Heart right ventricle (tissue), 16 donors: ENCODE results near the gene ARHGAP29. TPM values are rescaled to one million over a fixed set of nuclear protein-coding genes. Genes with fewer than 3 reads are reported as not detected.
A peak's percentile ranks its signal among the peaks of the same experiment; 100 is the strongest.

Experiments used
- ATAC-seq, 8 donors: fragments of 200-7000 bp; cut with Tn5 transposase; one replicate each; pipeline ENCODE4 v1.9.1; 2020; ENCODE audit warnings: mild to moderate bottlenecking in 8 of 8, moderate library complexity in 8 of 8, moderate number of reproducible peaks in 1 of 8
- DNase-seq, 2 donors: peaks; one replicate each; pipeline ENCODE4 v3.0.0-alpha.2; 2020
- H3K27ac ChIP-seq, 10 donors: fragments of 200-600 bp; sonication (generic) in 2 of 10; one replicate each; pipeline versions ENCODE4 v1.5.0 to v1.8.0; 2020 to 2022; ENCODE audit warnings: mild to moderate bottlenecking in 3 of 10
- H3K27me3 ChIP-seq, 7 donors: fragments of 200-600 bp; one replicate each; pipeline ENCODE4 v1.8.0; 2021 to 2022; ENCODE audit warnings: mild to moderate bottlenecking in 2 of 7
- H3K36me3 ChIP-seq, 9 donors: fragments of 200-600 bp; sonication (generic) in 1 of 9; one replicate each; pipeline versions ENCODE4 v1.5.0 to v1.8.0; 2020 to 2022; ENCODE audit warnings: mild to moderate bottlenecking in 2 of 9
- H3K4me1 ChIP-seq, 9 donors: fragments of 200-600 bp; sonication (generic) in 1 of 9; one replicate each; pipeline versions ENCODE4 v1.5.0 to v1.8.0; 2020 to 2022; ENCODE audit warnings: mild to moderate bottlenecking in 4 of 9
- H3K4me3 ChIP-seq, 10 donors: fragments of 200-600 bp; sonication (generic) in 2 of 10; one replicate each; pipeline versions ENCODE4 v1.5.0 to v1.8.0; 2020 to 2022; ENCODE audit warnings: mild to moderate bottlenecking in 7 of 10, moderate library complexity in 2 of 10
- H3K9me3 ChIP-seq, 11 donors: fragments of 200-600 bp in 10 of 11; sonication (generic) in 2 of 11; one replicate each; pipeline versions ENCODE4 v1.5.0 to v1.8.0; 2013 to 2022; ENCODE audit warnings: mild to moderate bottlenecking in 2 of 11, control low read depth in 1 of 11, moderate library complexity in 1 of 11
- WGBS, 2 donors: extraction: QIAGEN DNeasy Blood & Tissue Kit; methylation state at CpG; one replicate each; pipeline ENCODE4 v1.1.7; 2013; ENCODE audit warnings: inconsistent platforms in 1 of 2; 5-methylcytosine and 5-hydroxymethylcytosine counted together
- intact Hi-C, 10 donors: fragments of 100-400 bp; cut with DNase I; formaldehyde crosslinking; loops; one replicate each; pipeline versions ENCODE4 v1.11.1 to v1.14.2; 2022
- polyA plus RNA-seq, 2 donors: library from polyadenylated mRNA; stranded (reverse); fragments of 200-250 nt; gene quantifications; one replicate each; pipeline ENCODE4 v1.2.3, GENCODE V29; 2013
- total RNA-seq, 10 donors: library from RNA; stranded (reverse); fragmentation: NEBNext Ultra II Directional in 3 of 10; extraction: Animal tissue kit (Norgen Biotek cat#: 25700) in 3 of 10; gene quantifications; one replicate each; pipeline versions ENCODE4 v1.2.1 to v1.2.4, GENCODE V29; 2021 to 2023
- TF ChIP-seq, protein P1 (sequence below), 9 donors: fragments of 200-600 bp; sonication (generic) in 2 of 9; IDR thresholded peaks; one replicate each; pipeline versions ENCODE4 v1.5.0 to v1.8.0; 2021 to 2022; ENCODE audit warnings: antibody characterized with exemption in 9 of 9, mild to moderate bottlenecking in 5 of 9, moderate library complexity in 1 of 9
- donor health status: Arrhythmogenic right ventricular cardiomyopathy.
- donor health status: ischemic (EF 13 %, LVEDD 7.1; RV severe dilation, severe dysfunction).
- donor health status: healthy with polysubstance abuse.
- donor health status: DM: no; HTN: yes; CAD: no.
- donor health status: DM: no; HTN: no; CAD: no.
- donor health status: ischemic (EF 25% LVEDD 6.9; RV normal size, moderate dysfunction).
- donor health status: ischemic (EF 25% LVEDD 5.7; RV mildly dilated, moderate dysfunction).
- donor health status: healthy.
- donor health status: DM: yes; HTN: yes; CAD: no.
- donor health status: Ischemic cardiomyopathy.
- donor health status: ischemic (EF 35%, LVEDD 5.7; RV mildly dilated, moderate dysfunction).
- donor health status: nonischemic (EF 11% LVEDD 7.7; RV severe dilation, severe dysfunction).
- donor health status: DM: yes; HTN: yes; CAD: no.
- donor health status: PGD.
- donor health status: ischemic (EF 29% LVEDD 5.4; RV normal size, mild dysfunction).
- donor health status: nonischemic (EF 23%, LVEDD 6.1; RV moderate dilation, normal function).

ARHGAP29 gene
- total and polyA plus RNA-seq, 12 donors: 8.8 to 34.3 (median 27.7) TPM

DNA sequence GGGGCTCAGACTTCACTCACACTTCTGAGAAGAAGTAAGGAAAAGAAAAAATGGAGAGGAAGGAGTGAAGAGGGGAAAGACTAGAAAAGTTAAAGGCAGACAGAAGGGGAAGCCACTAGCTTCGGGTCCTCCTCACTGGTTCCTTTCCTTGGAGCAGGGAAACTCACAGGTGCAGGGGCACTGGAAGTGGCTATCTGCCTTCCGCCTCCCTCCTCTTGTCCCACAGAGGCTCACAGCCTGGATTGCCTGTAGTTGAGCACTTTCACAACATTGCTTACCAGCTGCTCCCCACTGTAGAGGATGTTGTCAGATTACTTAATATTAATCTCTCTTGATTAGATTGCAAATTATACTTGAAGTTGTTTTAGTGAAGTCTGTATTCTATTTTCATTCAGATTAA lies 94.8 kb downstream of the ARHGAP29 start:
- no peaks in the 10 kb centered on the region for H3K27me3 ChIP-seq
- no peak for DNase-seq
- no peaks in the 10 kb centered on the region for H3K36me3 ChIP-seq
- H3K27ac ChIP-seq: peak overlapping the region in 6 of 10 donors; percentile 0 to 61 (median 41)
- TF ChIP-seq, protein P1, sequence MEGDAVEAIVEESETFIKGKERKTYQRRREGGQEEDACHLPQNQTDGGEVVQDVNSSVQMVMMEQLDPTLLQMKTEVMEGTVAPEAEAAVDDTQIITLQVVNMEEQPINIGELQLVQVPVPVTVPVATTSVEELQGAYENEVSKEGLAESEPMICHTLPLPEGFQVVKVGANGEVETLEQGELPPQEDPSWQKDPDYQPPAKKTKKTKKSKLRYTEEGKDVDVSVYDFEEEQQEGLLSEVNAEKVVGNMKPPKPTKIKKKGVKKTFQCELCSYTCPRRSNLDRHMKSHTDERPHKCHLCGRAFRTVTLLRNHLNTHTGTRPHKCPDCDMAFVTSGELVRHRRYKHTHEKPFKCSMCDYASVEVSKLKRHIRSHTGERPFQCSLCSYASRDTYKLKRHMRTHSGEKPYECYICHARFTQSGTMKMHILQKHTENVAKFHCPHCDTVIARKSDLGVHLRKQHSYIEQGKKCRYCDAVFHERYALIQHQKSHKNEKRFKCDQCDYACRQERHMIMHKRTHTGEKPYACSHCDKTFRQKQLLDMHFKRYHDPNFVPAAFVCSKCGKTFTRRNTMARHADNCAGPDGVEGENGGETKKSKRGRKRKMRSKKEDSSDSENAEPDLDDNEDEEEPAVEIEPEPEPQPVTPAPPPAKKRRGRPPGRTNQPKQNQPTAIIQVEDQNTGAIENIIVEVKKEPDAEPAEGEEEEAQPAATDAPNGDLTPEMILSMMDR (IDR thresholded peaks at IDR 0.05): no peak
- WGBS, 2 donors: 73 to 83% methylated on average over 2 of the region's 2 CpGs
- peaks cover 0 to 18% (median 5%) of the 10 kb centered on the region in 9 donors for H3K4me1 ChIP-seq
- H3K4me3 ChIP-seq: no peak overlapping the region
- no peaks in the 10 kb centered on the region for H3K9me3 ChIP-seq
- ATAC-seq: peak in 7 of 8 donors; percentile 51 to 88 (median 70)
- intact Hi-C loops: loop anchor here in 1 of 10 donors (10.0 kb wide), 1 partner anchor 68 kb away; no protein-coding TSS in a partner anchor

DNA sequence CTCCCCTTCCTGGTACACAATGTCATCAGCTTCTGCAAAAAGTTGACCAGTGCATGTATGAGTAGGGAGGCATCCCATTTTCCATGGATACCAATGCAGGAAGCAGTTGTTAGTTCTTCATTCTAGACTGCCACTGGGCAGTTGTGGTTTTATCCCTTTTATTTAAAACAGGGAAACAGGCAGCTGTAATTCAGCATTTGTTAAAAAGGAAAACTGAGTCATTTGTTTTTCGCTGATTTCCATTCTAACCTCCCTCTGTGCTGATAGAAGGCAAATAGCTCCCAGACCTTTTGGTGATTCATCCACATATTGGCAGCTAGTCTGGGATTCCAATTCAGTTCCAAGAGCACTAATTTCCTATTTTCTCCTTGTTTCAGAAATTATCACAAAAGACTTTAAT lies 95.4 kb downstream of the ARHGAP29 start:
- Histone ChIP-seq H3K4me3 (no peak overlapping the region), H3K27ac (peak overlapping the region in 5 of 10 donors; percentile 0 to 61 (median 43)), H3K9me3 (no peaks in the 10 kb centered on the region), H3K36me3 (no peaks in the 10 kb centered on the region), H3K27me3 (no peaks in the 10 kb centered on the region), H3K4me1 (peaks cover 0 to 15% (median 5%) of the 10 kb centered on the region in 9 donors)
- TF ChIP-seq, protein P1 (IDR thresholded peaks at IDR 0.05): no peak
- ATAC-seq: peak in 6 of 8 donors; percentile 46 to 81 (median 59)
- no peak for DNase-seq
- intact Hi-C loops: loop anchor here in 1 of 10 donors (10.0 kb wide), 1 partner anchor 67 kb away; no protein-coding TSS in a partner anchor
- 67 to 77% methylated on average over 1 of the region's 1 CpG for WGBS, 2 donors

DNA sequence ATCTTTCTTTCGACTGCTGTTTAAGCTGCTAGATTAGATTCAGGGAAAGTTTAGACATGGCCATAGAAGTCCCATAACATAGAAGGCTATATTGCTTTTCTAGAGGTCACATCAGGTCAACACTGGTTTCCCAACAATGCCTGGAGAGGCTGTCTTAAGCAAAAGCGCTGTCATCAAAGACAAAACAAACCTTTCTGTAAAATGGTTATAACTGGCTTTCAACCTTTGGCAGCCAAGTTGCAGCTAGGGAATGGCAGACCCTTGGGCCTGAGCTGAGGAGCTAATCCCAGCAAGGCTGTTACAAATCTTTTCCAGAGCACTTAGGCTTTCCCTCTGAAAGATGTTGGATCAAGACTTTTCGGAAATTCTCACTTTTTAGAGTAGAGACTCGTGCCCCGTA lies 105.3 kb downstream of the ARHGAP29 start:
- 95 to 96% methylated on average over 5 of the region's 5 CpGs for WGBS, 2 donors
- no peaks in the 10 kb centered on the region for H3K36me3 ChIP-seq
- H3K27ac ChIP-seq: no peak overlapping the region
- TF ChIP-seq, protein P1 (IDR thresholded peaks at IDR 0.05): no peak
- no peaks in the 10 kb centered on the region for H3K4me1 ChIP-seq
- no peak for ATAC-seq
- intact Hi-C loops: no loop called here
- no peak for DNase-seq
- no peak overlapping the region for H3K4me3 ChIP-seq
- no peaks in the 10 kb centered on the region for H3K27me3 ChIP-seq
- peaks cover 0 to 18% (median 0%) of the 10 kb centered on the region in 11 donors for H3K9me3 ChIP-seq

DNA sequence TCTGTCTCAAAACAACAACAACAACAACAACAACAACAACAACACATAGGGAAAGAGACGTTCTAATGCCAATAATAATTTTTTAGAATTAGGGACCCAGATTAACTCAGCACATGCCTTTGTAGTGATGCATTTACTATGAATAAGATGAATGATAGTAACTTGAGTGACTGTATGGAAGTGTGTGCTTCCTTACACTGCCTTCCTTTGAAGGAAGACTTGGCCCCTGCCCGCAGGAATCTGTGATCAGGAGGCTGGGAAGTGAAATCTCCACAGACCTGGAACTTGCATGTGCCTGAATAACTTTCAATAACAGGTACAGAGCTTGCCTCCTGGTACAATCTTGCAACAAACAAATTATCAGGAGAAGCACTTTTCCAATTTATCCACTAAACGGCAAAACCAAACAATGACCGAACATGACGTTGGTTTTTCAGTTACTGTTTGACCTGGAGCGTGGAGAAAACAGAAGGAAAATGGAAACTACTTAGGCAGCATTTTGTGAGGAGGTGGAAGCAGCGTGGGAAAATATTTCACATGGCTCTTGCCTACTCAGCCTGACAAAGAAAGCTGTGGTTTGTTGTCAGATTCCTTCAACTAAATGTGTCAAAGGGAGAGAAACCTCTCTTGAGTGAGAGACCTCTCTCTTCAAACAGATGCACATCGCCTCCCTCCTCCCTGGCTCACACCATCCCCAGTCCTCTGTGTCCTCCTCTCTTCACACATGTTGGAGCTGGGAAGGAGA lies 106.4 kb downstream of the ARHGAP29 start:
- no peak overlapping the region for H3K27ac ChIP-seq
- H3K9me3 ChIP-seq: peaks cover 0 to 15% (median 0%) of the 10 kb centered on the region in 11 donors
- intact Hi-C loops: no loop called here
- WGBS, 2 donors: 75 to 83% methylated on average over 8 of the region's 8 CpGs
- ATAC-seq (no peak), DNase-seq (no peak)
- TF ChIP-seq, protein P1 (IDR thresholded peaks at IDR 0.05): no peak
- no peaks in the 10 kb centered on the region for H3K27me3 ChIP-seq
- no peaks in the 10 kb centered on the region for H3K36me3 ChIP-seq
- H3K4me1 ChIP-seq: peaks cover 0 to 9% (median 0%) of the 10 kb centered on the region in 9 donors
- no peak overlapping the region for H3K4me3 ChIP-seq
